RKO (cell line): ENCODE results near the gene EVPLL.
"Not testable (repeated sequence)": the region's sequence is repeated elsewhere in the genome, so short reads cannot be mapped to it uniquely, and the experiment has no call there.

ENCODE experiments used
- DNase-seq: peaks from one replicate; pipeline ENCODE4 v3.0.0-alpha.2; 2016; ENCODE audit warnings: low spot score

Gene EVPLL

DNA sequence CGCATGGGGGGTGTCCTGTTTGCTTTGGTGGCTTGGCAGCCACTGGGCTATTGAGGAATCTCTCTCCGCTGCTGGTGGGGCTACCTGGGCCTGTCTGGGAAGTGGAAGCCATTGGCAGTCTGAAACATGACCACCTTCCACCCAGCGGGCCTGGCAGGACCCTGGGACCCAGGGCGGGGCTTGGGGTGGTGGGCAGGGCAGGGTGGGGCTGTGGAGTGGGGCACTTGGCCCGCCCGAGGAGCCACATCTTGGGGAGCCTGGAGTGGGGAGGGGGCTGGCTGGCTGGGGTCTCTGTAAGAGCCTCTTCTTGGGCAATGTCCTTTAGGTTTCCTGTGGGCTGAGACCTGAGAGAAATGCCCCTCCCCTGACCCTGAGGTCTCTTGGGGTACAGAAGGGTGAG, 48.0 kb downstream of the EVPLL start:
- not testable (repeated sequence) for DNase-seq

DNA sequence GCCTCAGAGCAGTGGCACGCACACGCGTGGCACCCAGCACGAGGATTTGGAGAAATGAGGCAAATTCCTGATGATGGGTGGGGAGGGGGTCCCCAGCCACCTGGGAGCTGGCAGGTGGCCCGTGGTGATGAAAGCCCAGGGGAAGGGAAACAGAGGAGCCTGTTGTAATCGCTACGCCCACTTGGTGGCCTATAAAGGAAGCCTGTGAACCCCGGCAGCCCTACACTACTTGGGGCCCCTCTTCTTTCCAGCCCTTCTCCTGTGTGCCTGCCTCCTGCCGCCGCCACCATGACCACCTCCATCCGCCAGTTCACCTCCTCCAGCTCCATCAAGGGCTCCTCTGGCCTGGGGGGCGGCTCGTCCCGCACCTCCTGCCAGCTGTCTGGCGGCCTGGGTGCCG, 49.1 kb downstream of the EVPLL start:
- DNase-seq: not testable (repeated sequence)

DNA sequence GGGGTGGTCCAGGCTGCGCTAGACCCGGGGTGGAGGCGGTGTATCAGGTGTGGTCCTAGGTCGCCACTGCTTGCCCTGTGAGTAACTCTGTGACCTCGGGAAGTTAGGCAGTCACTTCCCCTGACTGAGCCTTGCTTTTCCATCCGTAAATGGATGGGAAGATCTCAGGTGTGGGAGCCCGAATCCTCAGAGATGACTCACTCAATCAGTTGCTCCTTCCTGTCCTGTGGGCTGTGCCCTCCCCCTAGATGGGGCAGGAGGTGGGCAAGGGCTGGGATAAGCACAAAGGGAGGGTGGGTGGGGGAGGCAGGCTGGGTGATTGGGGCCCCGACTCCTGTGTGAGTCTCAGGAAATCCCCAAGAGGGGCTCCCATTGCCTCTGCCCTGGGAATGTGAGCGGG, 54.6 kb downstream of the EVPLL start:
- DNase-seq: not testable (repeated sequence)
